ENCODE measurements around the gene S100A14. TPM values are rescaled to one million over a fixed set of nuclear protein-coding genes. Genes with fewer than 3 reads are reported as not detected.
A peak's percentile ranks its signal among the peaks of the same experiment; 100 is the strongest.

The S100A14 gene
- polyA plus RNA-seq, 1 of the 3 experiments (the other 2 are of a cell fraction): 0.15 TPM

DNA sequence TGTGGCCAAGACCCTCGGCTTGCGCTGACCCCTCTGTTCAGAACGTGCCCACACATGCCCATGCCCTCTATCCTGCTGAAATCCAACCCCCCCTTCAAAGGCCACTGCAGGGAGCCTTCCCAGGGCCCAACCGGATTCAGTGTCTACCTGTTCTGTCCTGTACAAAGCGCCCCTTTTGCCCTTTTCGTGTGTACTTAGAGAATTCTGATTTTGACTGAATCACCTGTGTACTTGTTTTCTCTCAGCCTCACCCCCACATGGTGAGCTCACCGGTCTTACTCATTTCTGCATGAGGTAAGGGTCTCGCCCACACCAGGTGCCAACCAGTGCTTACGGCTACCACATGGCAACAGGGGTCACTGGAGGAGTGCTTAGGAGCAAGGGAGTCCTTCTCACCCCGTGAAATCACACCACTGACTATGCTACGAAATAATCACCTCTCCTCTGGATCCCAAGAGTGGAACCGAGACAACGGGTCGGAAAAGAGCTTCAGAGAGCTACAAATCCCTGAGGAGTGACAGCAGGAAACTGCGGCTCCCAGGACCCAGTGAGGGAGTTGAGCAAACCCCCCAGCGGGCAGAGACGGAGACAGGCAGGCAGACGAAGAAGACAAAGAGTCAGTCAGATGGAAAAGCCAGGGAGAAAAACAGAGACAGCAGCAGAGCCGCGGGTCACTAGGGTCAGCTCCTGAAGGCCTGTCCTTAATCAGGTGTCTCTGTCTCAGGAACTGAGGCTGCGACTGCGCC, 48.3 kb downstream of the S100A14 start:
- H3K4me3 ChIP-seq (ENCODE audit: low read depth in 2 of 2, low read length in 1 of 2): no peak overlapping the region
- H3K36me3 ChIP-seq (replicated peaks in 1 of 2; ENCODE audit: control insufficient read depth in 1 of 2, insufficient read depth in 2 of 2, low read length in 1 of 2): no peaks in the 10 kb centered on the region
- H3K4me1 ChIP-seq (ENCODE audit: control insufficient read depth in 1 of 2, insufficient read depth in 2 of 2, low read depth in 1 of 2, low read length in 1 of 2): peaks cover 33 to 45% of the 10 kb centered on the region in 2 experiments
- ChIA-PET CTCF (interaction anchor here (0.6 to 7.4 kb wide), 35 partner anchors 9 to 418 kb away, joined by 3 to 283 read pairs (median 5); partner anchors contain the start of genes CHTOP, ILF2, RAB13 and S100A3), POLR2A (no interaction called here)
- H3K9ac ChIP-seq: peak overlapping the region; percentile 36; the same call in 1 of the 2 replicates
- no peak overlapping the region; the same call in 1 of the 2 replicates for H2AFZ ChIP-seq (ENCODE audit: low read depth)
- 77% methylated on average over 22 of the region's 22 CpGs for WGBS (ENCODE audit: low lambda C conversion rate)
- no peak for DNase-seq
- H3F3A ChIP-seq (replicated peaks; ENCODE audit: insufficient read depth): peaks cover 19% of the 10 kb centered on the region
- no peaks in the 10 kb centered on the region for H3K9me2 ChIP-seq
- no peaks in the 10 kb centered on the region for H3K9me3 ChIP-seq
- H4K20me1 ChIP-seq (ENCODE audit: insufficient read depth): no peaks in the 10 kb centered on the region
- H3K27ac ChIP-seq (ENCODE audit: low read depth in 2 of 2, low read length in 1 of 2): peak overlapping the region; percentile 95 to 99
- no peak overlapping the region; the same call in 1 of the 2 replicates for H3K4me2 ChIP-seq
- H3K79me2 ChIP-seq (ENCODE audit: insufficient read depth): peaks cover 23% of the 10 kb centered on the region
- TF ChIP-seq TCF12 (IDR thresholded peaks at IDR 0.05): no peak
- no peak for TF ChIP-seq MEF2A (IDR thresholded peaks at IDR 0.05; ENCODE audit: borderline replicate concordance, low read depth)
- no peak for TF ChIP-seq JUND (IDR thresholded peaks at IDR 0.05)
- TF ChIP-seq RCOR1 (IDR thresholded peaks at IDR 0.05; ENCODE audit: low read length): no peak
- no peak for TF ChIP-seq POLR2AphosphoS5 (IDR thresholded peaks at IDR 0.05; ENCODE audit: low read depth, low read length)
- TF ChIP-seq, protein P1, sequence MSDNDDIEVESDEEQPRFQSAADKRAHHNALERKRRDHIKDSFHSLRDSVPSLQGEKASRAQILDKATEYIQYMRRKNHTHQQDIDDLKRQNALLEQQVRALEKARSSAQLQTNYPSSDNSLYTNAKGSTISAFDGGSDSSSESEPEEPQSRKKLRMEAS (IDR thresholded peaks at IDR 0.05; ENCODE audit: low read depth): no peak
- no peak for TF ChIP-seq PBX3 (IDR thresholded peaks at IDR 0.05)
- TF ChIP-seq TEAD4 (IDR thresholded peaks at IDR 0.05; ENCODE audit: borderline replicate concordance, insufficient read depth): no peak
- TF ChIP-seq ELF1 (IDR thresholded peaks at IDR 0.05): no peak
- TF ChIP-seq TAF1 (IDR thresholded peaks at IDR 0.05; ENCODE audit: borderline replicate concordance, low read depth, low read length): no peak
- TF ChIP-seq, protein P2, sequence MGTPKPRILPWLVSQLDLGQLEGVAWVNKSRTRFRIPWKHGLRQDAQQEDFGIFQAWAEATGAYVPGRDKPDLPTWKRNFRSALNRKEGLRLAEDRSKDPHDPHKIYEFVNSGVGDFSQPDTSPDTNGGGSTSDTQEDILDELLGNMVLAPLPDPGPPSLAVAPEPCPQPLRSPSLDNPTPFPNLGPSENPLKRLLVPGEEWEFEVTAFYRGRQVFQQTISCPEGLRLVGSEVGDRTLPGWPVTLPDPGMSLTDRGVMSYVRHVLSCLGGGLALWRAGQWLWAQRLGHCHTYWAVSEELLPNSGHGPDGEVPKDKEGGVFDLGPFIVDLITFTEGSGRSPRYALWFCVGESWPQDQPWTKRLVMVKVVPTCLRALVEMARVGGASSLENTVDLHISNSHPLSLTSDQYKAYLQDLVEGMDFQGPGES (IDR thresholded peaks at IDR 0.05; ENCODE audit: low read depth, low read length): no peak
- no peak for TF ChIP-seq ZBTB33 (IDR thresholded peaks at IDR 0.05; ENCODE audit: borderline replicate concordance, low read depth)
- TF ChIP-seq NRF1 (IDR thresholded peaks at IDR 0.05; ENCODE audit: low read depth, low read length): no peak
- no peak for TF ChIP-seq GATA2 (CRISPR knock-in tag; IDR thresholded peaks at IDR 0.05)
- TF ChIP-seq EZH2phosphoT487 (IDR thresholded peaks at IDR 0.05; ENCODE audit: borderline replicate concordance, low read depth): no peak
- TF ChIP-seq SIN3A (IDR thresholded peaks at IDR 0.05; ENCODE audit: borderline replicate concordance, low read depth, low read length): no peak
- TF ChIP-seq, protein P3, sequence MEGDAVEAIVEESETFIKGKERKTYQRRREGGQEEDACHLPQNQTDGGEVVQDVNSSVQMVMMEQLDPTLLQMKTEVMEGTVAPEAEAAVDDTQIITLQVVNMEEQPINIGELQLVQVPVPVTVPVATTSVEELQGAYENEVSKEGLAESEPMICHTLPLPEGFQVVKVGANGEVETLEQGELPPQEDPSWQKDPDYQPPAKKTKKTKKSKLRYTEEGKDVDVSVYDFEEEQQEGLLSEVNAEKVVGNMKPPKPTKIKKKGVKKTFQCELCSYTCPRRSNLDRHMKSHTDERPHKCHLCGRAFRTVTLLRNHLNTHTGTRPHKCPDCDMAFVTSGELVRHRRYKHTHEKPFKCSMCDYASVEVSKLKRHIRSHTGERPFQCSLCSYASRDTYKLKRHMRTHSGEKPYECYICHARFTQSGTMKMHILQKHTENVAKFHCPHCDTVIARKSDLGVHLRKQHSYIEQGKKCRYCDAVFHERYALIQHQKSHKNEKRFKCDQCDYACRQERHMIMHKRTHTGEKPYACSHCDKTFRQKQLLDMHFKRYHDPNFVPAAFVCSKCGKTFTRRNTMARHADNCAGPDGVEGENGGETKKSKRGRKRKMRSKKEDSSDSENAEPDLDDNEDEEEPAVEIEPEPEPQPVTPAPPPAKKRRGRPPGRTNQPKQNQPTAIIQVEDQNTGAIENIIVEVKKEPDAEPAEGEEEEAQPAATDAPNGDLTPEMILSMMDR (IDR thresholded peaks at IDR 0.05): no peak
- H3K27me3 ChIP-seq (ENCODE audit: insufficient read depth): no peaks in the 10 kb centered on the region

All from SK-N-SH (cell line).